IMR-90 (cell line): ENCODE data around the gene NR5A1. TPM values are rescaled to one million over a fixed set of nuclear protein-coding genes. Genes with fewer than 3 reads are reported as not detected.

Experiments
- ATAC-seq: fragments of 200-7000 bp; cut with Tn5 transposase; 2 replicates; pipeline ENCODE4 v1.9.1; 2020; ENCODE audit warnings: low read depth, mild to moderate bottlenecking, moderate library complexity
- BruUV-seq: library from RNA; stranded (reverse); fragments of 400-500 nt; replicated peaks from 2 replicates; lab custom pipeline; 2021; lab: Mats Ljungman, UMichigan
- CTCF ChIA-PET: fragments of 300-600 bp; formaldehyde crosslinking; extraction: SDS; loops from one replicate; lab custom pipeline; 2021; ENCODE audit warnings: antibody characterized with exemption; lab: Yijun Ruan, JAX
- POLR2A ChIA-PET: fragments of 300-600 bp; sonication (Branson Sonifier 250); formaldehyde crosslinking; loops from one replicate; lab custom pipeline; 2022; ENCODE audit warnings: antibody characterized with exemption; ENCODE audit not compliant: unreplicated experiment; lab: Charles Lee
- DNase-seq: peaks from one replicate; pipeline ENCODE4 v3.0.0; 2013
- H2AFZ ChIP-seq: replicated peaks from 2 replicates; pipeline ENCODE3; 2013; ENCODE audit warnings: low read length, mild to moderate bottlenecking; ENCODE audit not compliant: poor library complexity
- H2AK5ac ChIP-seq: 2 replicates; pipeline ENCODE4 v1.6.1; 2013; ENCODE audit warnings: low read depth, low read length, inconsistent platforms
- H2AK9ac ChIP-seq: replicated peaks from 2 replicates; pipeline ENCODE3; 2013; ENCODE audit warnings: mild to moderate bottlenecking, low read depth, low read length, moderate library complexity; ENCODE audit not compliant: poor library complexity
- H2BK120ac ChIP-seq: 2 replicates; pipeline ENCODE4 v1.6.1; 2013; ENCODE audit warnings: low read depth, low read length, inconsistent platforms
- H2BK15ac ChIP-seq: 3 replicates; pipeline ENCODE4 v1.6.1; 2013; ENCODE audit warnings: low read depth, low read length, inconsistent platforms
- H2BK20ac ChIP-seq: 2 replicates; pipeline ENCODE4 v1.6.1; 2013; ENCODE audit warnings: low read depth, mild to moderate bottlenecking, inconsistent platforms, low read length, moderate library complexity
- H2BK5ac ChIP-seq: 2 replicates; pipeline ENCODE4 v1.6.1; 2013; ENCODE audit warnings: mild to moderate bottlenecking, low read depth, low read length, inconsistent platforms; ENCODE audit not compliant: poor library complexity, severe bottlenecking
- H3K14ac ChIP-seq: replicated peaks from 2 replicates; pipeline ENCODE4 v1.6.1; 2013; ENCODE audit warnings: low read depth, low read length, inconsistent platforms
- H3K18ac ChIP-seq: 2 replicates; pipeline ENCODE4 v1.6.1; 2013; ENCODE audit warnings: low read depth, low read length, control low read depth
- H3K23ac ChIP-seq: 2 replicates; pipeline ENCODE4 v1.6.1; 2013; ENCODE audit warnings: low read depth, low read length, inconsistent platforms
- H3K27ac ChIP-seq: 2 replicates; pipeline ENCODE4 v1.5.1; 2013; ENCODE audit warnings: mild to moderate bottlenecking, control low read depth, low read length; ENCODE audit not compliant: insufficient read depth
- H3K27me3 ChIP-seq: 2 replicates; pipeline ENCODE4 v1.6.1; 2013; ENCODE audit warnings: low read length; ENCODE audit not compliant: control insufficient read depth, insufficient read depth
- H3K36me3 ChIP-seq: 2 replicates; pipeline ENCODE4 v1.6.1; 2013; ENCODE audit warnings: low read length, mixed read lengths; ENCODE audit not compliant: control insufficient read depth, insufficient read depth
- H3K4ac ChIP-seq: 2 replicates; pipeline ENCODE4 v1.6.1; 2013; ENCODE audit warnings: low read depth, low read length, inconsistent platforms
- H3K4me1 ChIP-seq: 2 replicates; pipeline ENCODE4 v1.6.1; 2013; ENCODE audit warnings: low read length, mixed read lengths; ENCODE audit not compliant: control insufficient read depth, insufficient read depth
- H3K4me2 ChIP-seq: 2 replicates; pipeline ENCODE4 v1.6.1; 2013; ENCODE audit warnings: low read depth, mild to moderate bottlenecking, control low read depth, low read length, moderate library complexity
- H3K4me3 ChIP-seq: 2 replicates; pipeline ENCODE4 v1.5.1; 2013; ENCODE audit warnings: low read depth, mild to moderate bottlenecking, control low read depth, low read length, moderate library complexity; ENCODE audit not compliant: insufficient read depth
- H3K56ac ChIP-seq: 2 replicates; pipeline ENCODE4 v1.6.1; 2013; ENCODE audit warnings: low read length, inconsistent platforms; ENCODE audit not compliant: insufficient read depth; ENCODE audit errors: extremely low read depth
- H3K79me1 ChIP-seq, 2 experiments: 2 replicates each; pipeline ENCODE4 v1.6.1; 2013; ENCODE audit warnings: low read length in 2 of 2, inconsistent platforms in 1 of 2, low read depth in 1 of 2
- H3K9ac ChIP-seq: 2 replicates; pipeline ENCODE4 v1.6.1; 2013; ENCODE audit warnings: low read depth, low read length, control low read depth
- H3K9me1 ChIP-seq: 2 replicates; pipeline ENCODE4 v1.6.1; 2013; ENCODE audit warnings: low read length, inconsistent platforms; ENCODE audit not compliant: insufficient read depth
- H3K9me3 ChIP-seq: 2 replicates; pipeline ENCODE4 v1.6.1; 2013; ENCODE audit warnings: low read length; ENCODE audit not compliant: control insufficient read depth, insufficient read depth
- H4K20me1 ChIP-seq: 2 replicates; pipeline ENCODE4 v1.6.1; 2013; ENCODE audit warnings: low read length, inconsistent platforms; ENCODE audit not compliant: insufficient read depth
- H4K5ac ChIP-seq: 2 replicates; pipeline ENCODE4 v1.6.1; 2013; ENCODE audit warnings: mild to moderate bottlenecking, low read depth, low read length, control low read depth
- H4K8ac ChIP-seq, 2 experiments: 2 replicates each; pipeline ENCODE4 v1.6.1; 2013; ENCODE audit warnings: low read depth in 2 of 2, low read length in 2 of 2, control low read depth in 1 of 2, inconsistent platforms in 1 of 2
- H4K91ac ChIP-seq: 2 replicates; pipeline ENCODE4 v1.6.1; 2013; ENCODE audit warnings: low read depth, low read length, inconsistent platforms; ENCODE audit not compliant: insufficient read depth
- MXI1 ChIP-seq: IDR thresholded peaks from 2 replicates; pipeline ENCODE4 v1.6.1; 2012; ENCODE audit warnings: low read depth, mild to moderate bottlenecking, low read length, moderate library complexity, borderline replicate concordance
- RAD21 ChIP-seq: IDR thresholded peaks from 2 replicates; pipeline ENCODE4 v1.6.1; 2012; ENCODE audit warnings: low read length, improper control_type of control experiment
- RCOR1 ChIP-seq: IDR thresholded peaks from 2 replicates; pipeline ENCODE4 v1.6.1; 2012; ENCODE audit warnings: mild to moderate bottlenecking, low read length, improper control_type of control experiment; ENCODE audit not compliant: insufficient replicate concordance
- WGBS, 2 experiments: methylation state at CpG; one replicate each; pipeline versions ENCODE4 v1.1.5 to v1.1.7; 2013; ENCODE audit warnings: missing lambda C conversion rate in 2 of 2; ENCODE audit not compliant: insufficient read length in 1 of 2; ENCODE audit errors: extremely low coverage in 2 of 2; 5-methylcytosine and 5-hydroxymethylcytosine counted together
- dilution Hi-C: fragments of 300-500 bp; cut with HindIII; formaldehyde crosslinking; loops from one replicate; pipeline ENCODE4 v1.14.3; 2018; ENCODE audit warnings: low sequenced_read_pairs; ENCODE audit not compliant: unreplicated experiment
- in situ Hi-C: fragments of 300-500 bp; cut with MboI; formaldehyde crosslinking; loops from 3 replicates; pipeline ENCODE4 v1.14.3; 2019; ENCODE audit warnings: low sequenced_read_pairs, inconsistent platforms, mixed read lengths
- intact Hi-C: fragments of 100-400 bp; cut with micrococcal nuclease; formaldehyde crosslinking; loops from 2 replicates; pipeline ENCODE4 v1.10.0; 2022
- polyA plus RNA-seq, 3 experiments: library from polyadenylated mRNA; depleted of rRNA; stranded (reverse); fragments of >200 nt; gene quantifications; 2 replicates each; pipeline ENCODE4 v1.2.3, GENCODE V29; 2012; ENCODE audit warnings: low replicate concordance in 1 of 3
- total RNA-seq: library from RNA; depleted of rRNA; stranded (reverse); fragments of >200 nt; gene quantifications from 2 replicates; pipeline ENCODE4 v1.2.3, GENCODE V29; 2012

The NR5A1 gene
- total and polyA plus RNA-seq, 2 of the 4 experiments (the other 2 are of a cell fraction): not detected

DNA sequence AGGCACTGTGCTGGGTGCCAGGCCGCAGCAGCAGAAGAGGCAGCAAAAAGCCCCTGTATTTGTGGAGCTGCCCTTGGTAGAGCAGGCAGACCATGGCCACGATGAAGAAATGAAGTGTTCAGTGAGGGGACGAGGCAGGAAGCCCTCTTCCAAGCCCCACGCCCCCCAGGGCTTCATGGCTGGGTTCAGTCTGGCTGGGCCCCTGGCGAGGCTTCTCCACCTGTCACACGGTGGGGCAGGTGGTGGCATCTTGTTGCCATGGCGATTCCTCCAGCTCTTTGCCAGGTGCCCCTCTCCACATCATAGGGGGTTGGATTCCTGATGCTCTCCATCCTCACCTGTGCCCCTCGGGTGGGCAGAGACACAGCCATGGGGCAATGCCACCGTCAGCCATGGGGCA lies 35.4 kb downstream of the NR5A1 start:
- H3K9me1 ChIP-seq: no peaks in the 10 kb centered on the region
- POLR2A ChIA-PET: no interaction called here
- H2BK120ac ChIP-seq: no peak overlapping the region
- H3K9ac ChIP-seq: no peak overlapping the region
- no peak overlapping the region for H3K4me3 ChIP-seq
- no peak overlapping the region for H2AK5ac ChIP-seq
- H4K20me1 ChIP-seq: no peaks in the 10 kb centered on the region
- CTCF ChIA-PET: no interaction called here
- H3K4ac ChIP-seq: no peak overlapping the region
- intact Hi-C loops (no loop called here), in situ Hi-C loops (no loop called here), dilution Hi-C loops (no loop called here)
- no peak overlapping the region for H4K8ac ChIP-seq
- H3K18ac ChIP-seq: no peak overlapping the region
- no TSS peak for BruUV-seq
- TF ChIP-seq RCOR1 (no peak), RAD21 (no peak), MXI1 (no peak)
- 80% methylated on average over 2 of the region's 9 CpGs; no CpG with 5 or more reads in 1 of the 2 experiments for WGBS, 2 experiments
- DNase-seq (no peak), ATAC-seq (no peak)
- H2BK15ac ChIP-seq: no peak overlapping the region
- H3K14ac ChIP-seq: no peak overlapping the region
- no peaks in the 10 kb centered on the region for H3K4me1 ChIP-seq
- H2BK5ac ChIP-seq: no peak overlapping the region
- no peak overlapping the region for H3K56ac ChIP-seq
- H3K9me3 ChIP-seq: no peaks in the 10 kb centered on the region
- H3K79me1 ChIP-seq: no peaks in the 10 kb centered on the region
- H3K4me2 ChIP-seq: no peak overlapping the region
- H4K91ac ChIP-seq: no peak overlapping the region
- no peak overlapping the region for H2AFZ ChIP-seq
- H3K27ac ChIP-seq: no peak overlapping the region
- no peaks in the 10 kb centered on the region for H3K36me3 ChIP-seq
- no peak overlapping the region for H3K23ac ChIP-seq
- H2AK9ac ChIP-seq: no peak overlapping the region
- H4K5ac ChIP-seq: no peak overlapping the region
- H3K27me3 ChIP-seq: peaks cover 65% of the 10 kb centered on the region
- no peak overlapping the region for H2BK20ac ChIP-seq
